Stimulated activated CD8-positive, alpha-beta memory T cell treated with anti-CD3 and anti-CD28 coated beads, Interleukin-7, amount 100 ng/mL, for 48 hours (primary cell): Measurements from ENCODE around the gene TPK1.

Experiments
- DNase-seq, 2 donors: peaks; one replicate each; pipeline ENCODE4 v3.0.0-alpha.2; 2020; ENCODE audit warnings: low read depth in 1 of 2; ENCODE audit errors: extremely low read depth in 1 of 2

Gene TPK1

GRCh38 chr7:144545330-144545729 lies 290.5 kb downstream of the TPK1 start:
- DNase-seq = no peak

- no peak for DNase-seq
Measured at GRCh38 chr7:144534655-144535395, 301.0 kb downstream of the TPK1 start.

GRCh38 chr7:144534196-144534595 lies 301.7 kb downstream of the TPK1 start:
- no peak for DNase-seq

GRCh38 chr7:144531181-144531580 lies 304.7 kb downstream of the TPK1 start:
- DNase-seq = no peak

GRCh38 chr7:144529269-144529926 lies 306.5 kb downstream of the TPK1 start:
- DNase-seq = no peak

GRCh38 chr7:144528536-144529045 lies 307.3 kb downstream of the TPK1 start:
- no peak for DNase-seq

GRCh38 chr7:144527051-144527471 lies 308.8 kb downstream of the TPK1 start:
- no peak for DNase-seq

- DNase-seq = no peak
Measured at GRCh38 chr7:144525956-144526355, 309.9 kb downstream of the TPK1 start.

GRCh38 chr7:144524271-144524670 lies 311.6 kb downstream of the TPK1 start:
- DNase-seq = no peak

GRCh38 chr7:144523621-144524020 lies 312.2 kb downstream of the TPK1 start:
- no peak for DNase-seq

- no peak for DNase-seq
Measured at GRCh38 chr7:144519925-144520324, 315.9 kb downstream of the TPK1 start.

- no peak for DNase-seq
Measured at GRCh38 chr7:144518360-144518759, 317.5 kb downstream of the TPK1 start.

- DNase-seq = no peak
Measured at GRCh38 chr7:144517749-144518148, 318.1 kb downstream of the TPK1 start.

- DNase-seq = no peak
Measured at GRCh38 chr7:144516729-144517525, 318.9 kb downstream of the TPK1 start.

- no peak for DNase-seq
Measured at GRCh38 chr7:144513334-144513733, 322.5 kb downstream of the TPK1 start.

GRCh38 chr7:144510621-144511020 lies 325.2 kb downstream of the TPK1 start:
- no peak for DNase-seq

GRCh38 chr7:144508702-144509101 lies 327.2 kb downstream of the TPK1 start:
- no peak for DNase-seq

- no peak for DNase-seq
Measured at GRCh38 chr7:144503215-144503614, 332.6 kb downstream of the TPK1 start.

GRCh38 chr7:144500225-144500624 lies 335.6 kb downstream of the TPK1 start:
- DNase-seq = no peak

GRCh38 chr7:144497282-144497681 lies 338.6 kb downstream of the TPK1 start:
- no peak for DNase-seq

- DNase-seq = no peak
Measured at GRCh38 chr7:144494355-144494754, 341.5 kb downstream of the TPK1 start.
